GM21367 (cell line): Measurements from ENCODE around the gene HACL1.

Source experiments
- ATAC-seq: cut with Tn5 transposase; IDR thresholded peaks from one replicate; pipeline ENCODE4 v1.9.1; 2021; ENCODE audit not compliant: unreplicated experiment

Gene HACL1

DNA sequence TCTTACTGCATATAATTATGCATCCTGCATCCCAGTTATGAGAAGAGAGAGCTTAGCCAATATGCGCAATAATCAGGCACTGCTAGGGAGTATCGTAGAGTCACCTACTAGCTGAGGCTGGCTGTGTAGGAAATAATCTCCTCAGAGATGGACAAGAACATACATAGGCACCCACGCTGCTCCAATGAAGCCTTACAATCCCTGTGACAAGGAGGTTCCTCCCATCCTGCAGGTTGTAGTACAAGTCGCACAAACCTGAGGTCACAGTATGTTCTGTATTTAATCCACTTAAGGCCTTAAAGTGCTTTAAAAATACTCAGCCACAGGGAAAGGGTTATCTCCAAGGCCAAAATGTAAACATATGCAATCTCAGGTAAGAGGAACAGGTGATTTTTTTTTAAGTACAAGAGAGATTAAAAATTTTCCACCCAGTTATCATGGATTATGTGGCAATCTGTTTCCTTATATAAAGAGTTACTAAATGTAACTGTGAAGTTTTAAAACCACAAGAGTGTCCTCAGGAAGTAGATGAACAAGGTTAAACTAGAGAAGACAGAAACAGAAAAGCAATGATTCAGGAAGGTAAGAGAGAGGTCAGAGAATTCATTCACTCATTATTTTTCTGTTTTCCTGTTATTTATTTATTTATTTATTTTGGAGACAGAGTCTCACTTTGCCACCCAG lies 72.4 kb downstream of the HACL1 start:
- ATAC-seq = no peak

DNA sequence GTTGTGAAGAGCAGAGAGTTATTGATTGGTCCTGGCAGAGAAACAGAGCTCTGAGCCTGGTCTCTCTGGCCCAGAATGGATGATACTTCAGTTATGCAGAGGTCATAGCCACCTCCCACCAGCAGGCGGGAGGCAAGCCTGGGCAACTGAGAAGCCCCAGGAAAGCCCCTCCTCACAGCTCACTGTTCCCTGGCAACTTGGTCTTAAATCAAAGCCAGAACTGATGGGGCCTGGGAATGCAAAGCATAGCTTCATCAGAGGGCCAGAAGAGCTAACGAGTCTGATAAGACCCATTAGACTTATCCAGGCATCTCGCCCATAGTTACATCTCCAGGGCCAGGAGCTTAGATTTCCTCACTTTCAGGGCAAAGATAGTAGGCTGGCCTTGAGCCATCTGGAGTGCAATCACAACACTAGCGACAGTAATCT lies 74.3 kb downstream of the HACL1 start:
- ATAC-seq = no peak

DNA sequence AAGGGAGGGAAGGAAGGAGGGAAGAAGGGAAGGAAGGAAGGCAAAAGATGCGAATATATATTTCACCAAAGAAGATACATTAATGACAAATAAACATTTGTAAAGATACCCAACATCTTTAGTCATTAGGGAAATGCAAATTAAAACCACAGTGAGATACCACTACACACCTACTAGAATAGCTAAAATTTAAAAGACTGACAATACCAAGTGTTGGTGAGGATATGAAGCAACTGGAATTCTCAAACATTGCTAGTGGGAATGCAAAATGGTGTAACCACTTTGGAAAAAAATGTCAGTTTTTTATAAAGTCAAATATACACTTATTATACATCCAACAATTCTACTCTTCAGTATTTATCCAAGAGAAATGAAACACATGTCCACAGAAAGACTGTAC lies 75.6 kb downstream of the HACL1 start:
- ATAC-seq = no peak

DNA sequence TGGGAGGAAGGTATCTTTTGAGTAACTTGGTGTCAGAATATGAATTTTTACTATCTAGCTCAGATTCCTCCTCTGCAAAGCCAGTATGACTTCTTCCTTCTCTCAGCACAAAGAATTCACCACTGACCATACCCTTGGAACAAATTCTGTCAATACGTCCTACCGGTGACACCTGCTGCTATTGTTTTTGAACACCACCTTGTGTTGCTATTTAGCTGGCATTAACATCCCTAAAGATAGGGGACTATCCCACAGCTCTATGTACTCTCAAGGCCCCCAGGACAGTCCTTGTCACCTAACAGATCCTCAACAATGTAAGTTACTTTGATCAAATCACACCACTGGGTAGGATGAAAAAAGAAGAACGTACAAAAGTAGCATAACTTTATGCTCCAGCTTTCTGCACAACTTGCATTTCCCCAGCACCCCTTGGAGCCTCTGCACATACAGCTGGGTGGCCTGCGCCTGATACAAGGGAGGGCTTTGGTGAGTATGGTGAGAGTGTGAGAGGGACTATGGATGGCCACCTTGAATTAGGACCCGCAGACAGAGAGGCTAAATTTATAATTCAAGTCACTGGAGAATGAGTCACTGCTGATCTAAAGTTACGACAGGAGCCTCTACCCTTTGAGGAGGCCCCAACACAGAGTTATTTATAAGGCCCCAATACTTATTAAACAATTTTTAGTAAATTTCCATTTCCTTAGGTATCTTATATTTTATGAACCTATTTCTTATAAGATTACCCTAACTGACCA lies 77.5 kb downstream of the HACL1 start:
- no peak for ATAC-seq

DNA sequence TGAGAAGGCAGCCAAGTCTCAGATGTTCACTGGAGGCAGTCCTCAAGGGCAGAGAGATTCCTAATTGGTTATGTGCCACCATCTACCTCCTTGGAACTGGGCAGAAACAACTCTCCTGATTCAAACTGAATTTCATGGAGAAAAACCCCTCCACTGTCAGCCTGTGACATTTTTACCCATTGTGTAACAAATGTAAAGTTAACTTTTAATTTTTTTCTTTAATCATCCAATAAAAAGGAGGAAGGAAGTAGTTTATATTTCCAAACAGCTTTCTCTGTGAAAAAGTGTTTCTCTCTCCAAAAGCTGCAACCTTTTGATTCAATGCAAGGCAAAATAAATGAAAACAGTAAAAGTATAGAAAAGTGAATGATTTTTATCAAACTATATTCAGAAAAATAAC lies 79.4 kb downstream of the HACL1 start:
- ATAC-seq = no peak

DNA sequence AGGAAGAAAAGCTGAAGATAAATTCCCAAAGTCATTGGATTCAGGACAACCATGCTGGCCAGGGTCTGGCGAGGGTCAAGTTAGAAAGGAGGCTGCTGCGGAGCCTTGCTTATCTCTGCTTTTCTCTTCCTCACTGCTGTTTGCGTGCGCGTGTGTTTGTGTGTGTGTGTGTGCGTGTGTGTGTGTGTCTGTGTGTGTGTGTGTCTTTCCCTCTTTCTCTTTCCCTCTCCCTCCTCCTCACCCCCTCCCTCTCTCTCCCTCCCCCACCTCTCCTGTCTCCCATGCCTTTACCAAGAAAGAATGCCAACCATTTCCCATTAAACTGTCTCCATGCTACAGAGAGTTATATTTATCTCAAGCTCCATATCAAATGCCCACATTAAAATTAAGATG lies 79.8 kb downstream of the HACL1 start, which contains the start of gene COLQ:
TSS of gene COLQ (minus strand) at position 134 of the 393 bp plus-strand sequence. CDS start at position 53, 81 bp downstream.
- no peak for ATAC-seq

DNA sequence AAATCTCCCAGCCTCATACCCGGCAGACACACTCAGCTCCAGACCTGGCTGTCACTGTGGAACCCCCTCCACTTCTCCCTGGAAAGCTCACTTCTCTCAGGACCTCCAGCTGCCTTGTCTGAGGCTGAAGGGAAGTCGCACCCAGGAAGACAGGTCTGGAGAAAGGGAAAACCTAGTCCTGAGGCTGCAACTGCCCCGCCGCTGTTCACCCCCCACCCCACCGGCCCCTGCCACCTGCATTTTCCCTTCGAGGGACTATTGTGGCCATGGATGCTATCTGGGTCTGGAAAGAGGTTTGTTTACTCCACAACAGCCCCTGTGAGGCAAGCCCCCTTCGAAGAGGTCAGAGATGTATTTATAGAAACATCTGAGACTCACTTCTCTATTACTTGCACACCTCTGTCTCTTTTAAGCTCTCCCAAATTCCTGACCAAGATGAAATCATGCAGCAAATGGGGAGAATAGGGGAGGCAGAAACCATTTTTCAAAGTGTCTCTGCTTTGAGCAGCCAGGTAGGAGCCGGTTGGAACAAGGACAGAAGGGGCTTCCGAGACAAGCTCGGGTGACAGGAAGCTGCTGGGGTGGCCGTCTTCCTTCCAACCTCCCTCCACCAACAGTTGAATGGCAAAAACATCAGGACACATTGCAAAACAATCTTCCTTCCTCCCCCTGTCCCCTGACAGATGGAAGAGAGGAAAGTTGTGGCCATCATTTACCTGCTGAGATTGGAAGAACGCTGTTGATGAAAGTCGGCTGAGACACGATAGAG lies 80.4 kb downstream of the HACL1 start:
- no peak for ATAC-seq

DNA sequence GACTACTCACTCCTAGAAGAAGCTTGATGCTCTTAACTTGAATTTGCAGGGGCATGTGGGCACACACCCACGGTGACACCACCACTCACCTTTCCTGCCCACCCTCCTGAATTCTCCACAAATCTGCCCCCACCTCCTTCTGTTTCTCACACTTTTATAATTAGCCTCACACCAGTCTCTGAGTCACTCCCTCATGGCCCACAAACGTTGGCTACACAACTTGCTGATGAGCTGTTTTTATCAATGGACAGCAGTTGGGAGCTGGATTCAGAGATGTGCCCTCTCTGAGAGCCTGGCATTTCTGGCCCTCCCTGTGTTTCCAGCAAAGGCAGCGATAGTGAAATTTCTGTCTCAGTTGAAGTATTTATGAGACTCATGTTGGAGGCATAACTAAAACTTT lies 81.2 kb downstream of the HACL1 start:
- ATAC-seq = no peak

DNA sequence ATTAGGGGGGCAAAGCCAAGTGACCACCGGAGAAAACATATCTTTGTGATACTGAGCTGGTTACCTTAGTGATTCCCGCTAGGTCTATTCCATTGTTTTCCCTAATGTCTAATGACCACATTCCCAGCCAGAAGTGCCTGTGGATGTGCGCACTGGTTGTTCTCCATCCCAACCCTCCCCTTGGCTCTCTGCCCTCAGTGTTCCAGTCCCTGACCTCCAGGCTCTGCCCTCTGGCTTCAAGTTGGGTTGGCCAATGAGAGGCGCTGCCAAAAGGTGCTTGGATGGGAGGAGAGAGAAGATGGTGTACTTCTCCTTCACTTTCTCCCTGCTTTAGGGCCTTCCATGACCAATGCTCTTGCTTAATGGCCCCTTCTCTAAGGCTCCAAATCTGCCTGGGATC lies 82.3 kb downstream of the HACL1 start:
- no peak for ATAC-seq

DNA sequence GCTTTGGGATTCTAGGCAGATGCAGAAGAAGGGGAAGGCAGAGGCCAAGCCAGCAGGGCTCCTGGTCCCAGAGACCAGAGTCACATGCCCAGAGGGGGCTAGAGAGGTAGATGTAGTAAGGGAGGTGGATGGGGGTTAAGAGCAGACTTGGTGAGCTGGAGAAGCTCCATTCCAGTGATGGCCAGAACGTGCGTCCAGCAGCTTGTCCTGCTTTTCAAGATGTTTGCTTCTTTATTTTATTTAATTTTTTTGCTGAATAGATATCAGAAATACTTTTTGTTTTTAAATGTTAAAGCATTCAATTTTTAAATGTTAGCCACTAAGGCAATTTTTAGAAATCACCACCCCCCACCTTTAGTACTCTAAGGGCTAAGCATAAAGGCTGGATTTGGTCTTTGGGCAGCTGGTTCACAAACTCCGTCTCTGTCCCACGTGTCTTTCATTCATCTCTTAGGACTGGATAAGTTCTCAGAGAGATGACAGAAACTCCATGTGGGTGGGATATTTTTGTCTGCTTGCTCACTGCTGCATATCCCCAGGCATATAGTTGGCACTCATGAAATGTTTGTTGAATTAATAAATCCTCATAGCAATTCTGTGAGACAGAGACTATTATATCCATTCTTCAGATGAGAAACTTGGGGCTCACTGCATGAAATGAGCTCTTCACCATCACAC lies 86.6 kb downstream of the HACL1 start:
- ATAC-seq = no peak

DNA sequence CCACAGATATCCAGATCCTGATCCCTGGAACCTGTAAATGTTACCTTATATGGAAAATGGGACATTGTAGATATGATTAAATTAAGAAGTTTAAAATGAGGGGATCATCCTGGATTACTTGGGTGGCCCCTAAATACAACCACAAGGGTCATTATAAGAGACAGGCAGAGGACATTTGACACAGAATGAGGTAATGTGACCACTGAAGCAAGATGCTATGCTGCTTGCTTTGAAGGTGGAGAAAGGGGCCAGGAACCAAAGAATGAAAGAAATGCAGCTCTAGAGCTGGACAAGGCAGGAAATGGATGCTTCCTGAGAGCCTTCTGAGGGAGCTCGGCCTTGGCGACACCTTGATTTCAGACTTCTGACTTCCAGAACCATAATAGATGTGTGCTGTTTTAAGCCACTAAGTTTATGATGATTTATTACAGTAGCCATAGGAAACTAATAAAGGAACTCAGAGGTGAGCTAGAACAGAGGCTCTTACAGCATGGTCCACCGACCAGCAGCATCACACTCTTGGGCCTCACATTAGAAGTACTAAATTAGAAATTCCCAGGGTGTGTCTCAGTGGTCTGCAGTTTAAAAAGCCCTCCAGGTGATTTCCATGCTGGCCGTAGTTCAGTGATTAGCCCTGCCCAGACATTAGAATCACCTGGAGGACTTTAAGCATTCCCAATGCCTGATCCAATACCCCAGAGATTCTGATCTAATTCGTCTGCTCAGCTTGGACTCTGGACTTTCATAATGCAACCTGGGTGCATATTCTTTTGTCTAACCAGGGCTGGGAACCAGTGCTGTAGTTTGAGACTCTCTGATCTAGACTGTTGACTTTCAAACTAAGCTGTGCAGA lies 87.3 kb downstream of the HACL1 start:
- ATAC-seq = no peak

DNA sequence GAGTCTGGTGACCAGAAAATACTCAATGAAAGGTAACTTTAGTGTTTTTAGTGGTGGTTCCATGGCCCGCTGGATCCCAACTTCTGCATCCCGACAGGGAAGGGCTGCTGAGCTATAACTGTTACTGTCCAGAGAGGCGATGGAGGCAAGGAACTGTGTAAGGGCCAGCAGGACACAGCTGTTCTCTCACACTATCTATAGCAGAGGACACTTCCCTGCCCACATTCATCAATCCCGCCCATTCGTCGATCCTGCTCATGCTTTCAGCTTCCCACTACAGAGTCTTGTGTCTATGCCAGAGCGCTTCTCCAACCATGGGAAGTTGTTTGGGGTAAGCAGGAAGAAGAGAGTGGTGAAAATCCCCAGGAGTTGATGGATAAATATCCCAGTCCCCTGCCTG lies 88.3 kb downstream of the HACL1 start:
- no peak for ATAC-seq

DNA sequence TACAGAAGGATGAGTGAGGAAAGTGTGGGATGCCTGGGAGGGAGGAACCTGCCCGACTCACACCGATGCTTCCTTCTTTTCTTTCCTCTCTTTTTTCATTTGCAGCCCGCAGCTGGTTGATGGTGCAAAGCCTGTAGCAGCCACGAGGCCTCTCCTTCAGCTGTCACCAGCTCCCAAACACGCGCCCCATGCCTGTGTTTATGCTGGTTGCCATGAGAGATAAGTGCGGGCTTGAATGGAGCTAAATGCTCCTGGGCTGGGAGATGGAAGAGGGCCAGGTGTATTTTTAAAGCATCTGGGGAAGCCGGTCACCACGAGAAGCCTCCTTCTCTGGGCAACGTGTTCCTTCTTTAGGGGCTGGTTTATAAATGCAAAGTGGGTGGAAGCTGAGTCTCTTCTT lies 89.2 kb downstream of the HACL1 start:
- ATAC-seq = no peak

DNA sequence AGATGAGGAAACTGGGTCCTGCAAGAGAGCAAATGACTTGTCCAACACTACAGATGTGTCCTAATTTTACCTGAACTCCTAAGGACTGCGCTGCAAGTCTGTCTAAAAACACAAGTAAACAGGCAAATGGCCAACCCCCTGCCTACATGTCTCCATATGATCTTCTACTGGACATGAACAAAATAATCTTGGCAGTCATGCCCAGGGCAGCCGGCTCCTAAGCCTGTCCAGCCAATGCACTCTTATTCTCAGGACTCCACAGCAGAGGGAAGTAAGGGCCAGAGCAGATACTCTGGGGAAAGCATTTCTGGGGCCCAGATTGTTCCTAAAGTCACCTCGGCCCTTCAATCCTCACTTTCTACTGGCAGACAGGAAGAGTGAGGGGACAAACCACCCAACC lies 90.2 kb downstream of the HACL1 start:
- ATAC-seq = no peak
